ENCODE results near the gene RPF1.
"Not testable (repeated sequence)": the region's sequence is repeated elsewhere in the genome, so short reads cannot be mapped to it uniquely, and the experiment has no call there.

The RPF1 gene

GRCh38 chr1:84478876-84479868 lies at the start of gene RPF1:
Gene RPF1, plus strand, starts transcription at chr1:84479266. Its CDS starts 16 bp downstream, at chr1:84479282.
- DNase-seq: peak; percentile 83

- no peak for DNase-seq
These were observed 48.5 kb upstream of the RPF1 start for GRCh38 chr1:84430546-84430945.

- peak; percentile 69 for DNase-seq
These were observed 45.6 kb upstream of the RPF1 start for GRCh38 chr1:84433258-84434080.

GRCh38 chr1:84434081-84434769 lies 44.8 kb upstream of the RPF1 start:
- no peak for DNase-seq

- DNase-seq: no peak
These were observed 44.1 kb upstream of the RPF1 start for GRCh38 chr1:84434801-84435549.

- no peak for DNase-seq
These were observed 42.0 kb upstream of the RPF1 start for GRCh38 chr1:84436876-84437655.

- DNase-seq: no peak
These were observed 36.8 kb upstream of the RPF1 start for GRCh38 chr1:84442256-84442655.

GRCh38 chr1:84442747-84443646 lies 36.1 kb upstream of the RPF1 start:
- DNase-seq: not testable (repeated sequence)

- not testable (repeated sequence) for DNase-seq
These were observed 30.4 kb upstream of the RPF1 start for GRCh38 chr1:84448704-84449103.

GRCh38 chr1:84450910-84451309 lies 28.2 kb upstream of the RPF1 start:
- DNase-seq: no peak

GRCh38 chr1:84452436-84452835 lies 26.6 kb upstream of the RPF1 start:
- no peak for DNase-seq

- DNase-seq: no peak
These were observed 16.9 kb upstream of the RPF1 start for GRCh38 chr1:84462118-84462517.

- DNase-seq: no peak
These were observed 11.8 kb upstream of the RPF1 start for GRCh38 chr1:84467298-84467697.

- no peak for DNase-seq
These were observed 2.8 kb upstream of the RPF1 start for GRCh38 chr1:84476225-84476624.

GRCh38 chr1:84479998-84480397 lies 932 bp downstream of the RPF1 start:
- no peak for DNase-seq

GRCh38 chr1:84480650-84481049 lies 1.6 kb downstream of the RPF1 start:
- DNase-seq: no peak

- DNase-seq: no peak
These were observed 2.3 kb downstream of the RPF1 start for GRCh38 chr1:84481317-84481716.

- DNase-seq: no peak
These were observed 9.0 kb downstream of the RPF1 start for GRCh38 chr1:84488107-84488506.

- no peak for DNase-seq
These were observed 10.7 kb downstream of the RPF1 start for GRCh38 chr1:84489766-84490165.

- DNase-seq: no peak
These were observed 13.7 kb downstream of the RPF1 start for GRCh38 chr1:84492726-84493125.

All from femur (tissue), 1 donor.